ENCODE results near the gene RFWD3. TPM values are rescaled to one million over a fixed set of nuclear protein-coding genes. Genes with fewer than 3 reads are reported as not detected.

The RFWD3 gene
- total RNA-seq, 1 experiment from 2014 or later = 138 TPM

DNA sequence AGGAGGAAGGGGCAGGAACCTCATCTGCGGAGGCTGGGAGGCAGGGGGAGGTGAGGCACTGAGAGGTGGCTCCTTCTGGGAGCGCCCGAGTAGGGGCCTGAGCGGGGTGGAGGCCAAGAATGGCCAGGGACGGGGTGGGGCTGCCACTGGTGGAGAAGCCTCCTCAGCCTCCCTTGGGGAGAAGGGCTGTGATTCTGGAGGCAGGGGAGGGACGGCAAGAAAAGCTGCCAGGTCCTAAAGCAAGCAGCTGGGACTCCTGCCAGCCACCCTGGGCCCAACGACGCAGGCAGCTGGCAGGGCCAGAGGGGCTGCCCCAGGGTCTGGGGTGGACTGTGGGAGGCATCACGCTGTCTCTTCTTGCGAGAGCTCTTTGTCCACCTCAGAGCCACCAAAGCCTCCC is 46.6 kb upstream of the RFWD3 start:
- intact Hi-C loops (cut with micrococcal nuclease; ENCODE audit: unreplicated experiment) = no loop called here
- no peak for TF ChIP-seq EZH2 (IDR thresholded peaks at IDR 0.05; ENCODE audit: borderline replicate concordance, low read depth, low read length, poor library complexity, severe bottlenecking)
- TF ChIP-seq, protein P1, sequence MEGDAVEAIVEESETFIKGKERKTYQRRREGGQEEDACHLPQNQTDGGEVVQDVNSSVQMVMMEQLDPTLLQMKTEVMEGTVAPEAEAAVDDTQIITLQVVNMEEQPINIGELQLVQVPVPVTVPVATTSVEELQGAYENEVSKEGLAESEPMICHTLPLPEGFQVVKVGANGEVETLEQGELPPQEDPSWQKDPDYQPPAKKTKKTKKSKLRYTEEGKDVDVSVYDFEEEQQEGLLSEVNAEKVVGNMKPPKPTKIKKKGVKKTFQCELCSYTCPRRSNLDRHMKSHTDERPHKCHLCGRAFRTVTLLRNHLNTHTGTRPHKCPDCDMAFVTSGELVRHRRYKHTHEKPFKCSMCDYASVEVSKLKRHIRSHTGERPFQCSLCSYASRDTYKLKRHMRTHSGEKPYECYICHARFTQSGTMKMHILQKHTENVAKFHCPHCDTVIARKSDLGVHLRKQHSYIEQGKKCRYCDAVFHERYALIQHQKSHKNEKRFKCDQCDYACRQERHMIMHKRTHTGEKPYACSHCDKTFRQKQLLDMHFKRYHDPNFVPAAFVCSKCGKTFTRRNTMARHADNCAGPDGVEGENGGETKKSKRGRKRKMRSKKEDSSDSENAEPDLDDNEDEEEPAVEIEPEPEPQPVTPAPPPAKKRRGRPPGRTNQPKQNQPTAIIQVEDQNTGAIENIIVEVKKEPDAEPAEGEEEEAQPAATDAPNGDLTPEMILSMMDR (conservative IDR thresholded peaks at IDR 0.05; ENCODE audit: low read depth, low read length) = no peak
- Histone ChIP-seq H3K27ac (ENCODE audit: low read depth, low read length, poor library complexity, severe bottlenecking) (no peak overlapping the region), H3K36me3 (ENCODE audit: insufficient read depth, low read length, poor library complexity, severe bottlenecking) (no peaks in the 10 kb centered on the region), H3K9me3 (ENCODE audit: low read depth, low read length, poor library complexity, severe bottlenecking) (no peaks in the 10 kb centered on the region), H3K4me3 (ENCODE audit: low read depth, low read length, poor library complexity, severe bottlenecking) (no peak overlapping the region), H3K4me1 (ENCODE audit: insufficient read depth, low read length, poor library complexity, severe bottlenecking) (no peaks in the 10 kb centered on the region), H3K27me3 (replicated peaks; ENCODE audit: insufficient read depth, low read depth, low read length, poor library complexity) (no peaks in the 10 kb centered on the region)
- ChIA-PET POLR2A (ENCODE audit: low non-redundant PET) (no interaction called here), CTCF (no interaction called here)
- DNase-seq (ENCODE audit: low spot score) = no peak
- BruUV-seq (replicated peaks) = no TSS peak

DNA sequence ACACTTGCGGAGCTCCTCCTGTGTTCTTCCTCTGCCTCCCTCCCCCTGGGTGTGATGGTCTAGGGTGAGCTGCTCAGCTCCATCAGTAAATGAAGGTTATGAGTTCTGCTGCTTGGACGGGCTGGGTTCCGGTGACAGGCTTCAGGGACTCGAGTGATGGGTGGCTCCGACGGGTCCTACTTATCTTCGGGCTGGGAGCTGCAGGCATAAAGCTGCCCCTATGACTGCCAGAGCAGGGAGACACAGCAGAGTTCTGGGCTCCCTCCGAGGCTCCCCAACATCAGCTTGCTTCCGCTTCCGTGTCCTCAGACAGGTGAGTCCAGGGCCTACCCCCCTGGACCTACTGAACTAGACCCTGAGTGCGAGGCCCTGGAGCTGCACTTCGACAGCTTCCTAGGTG is 45.3 kb upstream of the RFWD3 start:
- no peak overlapping the region for H3K27ac ChIP-seq (ENCODE audit: low read depth, low read length, poor library complexity, severe bottlenecking)
- no peak for TF ChIP-seq EZH2 (IDR thresholded peaks at IDR 0.05; ENCODE audit: borderline replicate concordance, low read depth, low read length, poor library complexity, severe bottlenecking)
- TF ChIP-seq, protein P1 (conservative IDR thresholded peaks at IDR 0.05; ENCODE audit: low read depth, low read length) = no peak
- ChIA-PET POLR2A (ENCODE audit: low non-redundant PET) (no interaction called here), CTCF (interaction anchor here (0.5 to 0.9 kb wide), 4 partner anchors 147 to 806 kb away, joined by 3 to 5 read pairs (median 4); no protein-coding TSS in a partner anchor)
- intact Hi-C loops (cut with micrococcal nuclease; ENCODE audit: unreplicated experiment) = no loop called here
- H3K4me3 ChIP-seq (ENCODE audit: low read depth, low read length, poor library complexity, severe bottlenecking) = no peak overlapping the region
- H3K36me3 ChIP-seq (ENCODE audit: insufficient read depth, low read length, poor library complexity, severe bottlenecking) = no peaks in the 10 kb centered on the region
- no peaks in the 10 kb centered on the region for H3K4me1 ChIP-seq (ENCODE audit: insufficient read depth, low read length, poor library complexity, severe bottlenecking)
- no peak for DNase-seq (ENCODE audit: low spot score)
- H3K9me3 ChIP-seq (ENCODE audit: low read depth, low read length, poor library complexity, severe bottlenecking) = no peaks in the 10 kb centered on the region
- no TSS peak for BruUV-seq (replicated peaks)
- no peaks in the 10 kb centered on the region for H3K27me3 ChIP-seq (replicated peaks; ENCODE audit: insufficient read depth, low read depth, low read length, poor library complexity)

DNA sequence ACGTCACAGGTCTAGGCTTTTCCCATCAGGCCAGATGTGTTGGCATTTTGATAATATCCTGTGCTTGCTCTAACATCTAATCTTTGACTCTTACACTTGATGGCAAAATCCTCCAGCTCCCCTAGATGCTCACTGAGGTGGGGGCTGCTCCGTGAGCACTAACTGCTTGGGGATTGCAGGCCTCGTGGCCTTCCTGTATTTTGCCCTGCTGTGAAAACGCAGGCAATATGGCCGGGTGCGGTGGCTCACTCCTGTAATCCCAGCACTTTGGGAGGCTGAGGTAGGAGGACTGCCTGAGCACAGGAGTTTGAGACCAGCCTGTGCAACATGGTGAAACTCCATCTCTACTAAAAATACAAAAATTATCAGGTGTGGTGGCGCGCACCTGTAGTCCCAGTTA is 43.7 kb upstream of the RFWD3 start:
- Histone ChIP-seq H3K4me1 (ENCODE audit: insufficient read depth, low read length, poor library complexity, severe bottlenecking) (no peaks in the 10 kb centered on the region), H3K36me3 (ENCODE audit: insufficient read depth, low read length, poor library complexity, severe bottlenecking) (no peaks in the 10 kb centered on the region), H3K9me3 (ENCODE audit: low read depth, low read length, poor library complexity, severe bottlenecking) (no peaks in the 10 kb centered on the region), H3K27me3 (replicated peaks; ENCODE audit: insufficient read depth, low read depth, low read length, poor library complexity) (no peaks in the 10 kb centered on the region), H3K4me3 (ENCODE audit: low read depth, low read length, poor library complexity, severe bottlenecking) (no peak overlapping the region), H3K27ac (ENCODE audit: low read depth, low read length, poor library complexity, severe bottlenecking) (no peak overlapping the region)
- intact Hi-C loops (cut with micrococcal nuclease; ENCODE audit: unreplicated experiment) = no loop called here
- no peak for DNase-seq (ENCODE audit: low spot score)
- no TSS peak for BruUV-seq (replicated peaks)
- TF ChIP-seq, protein P1 (conservative IDR thresholded peaks at IDR 0.05; ENCODE audit: low read depth, low read length) = no peak
- TF ChIP-seq EZH2 (IDR thresholded peaks at IDR 0.05; ENCODE audit: borderline replicate concordance, low read depth, low read length, poor library complexity, severe bottlenecking) = no peak
- POLR2A ChIA-PET (ENCODE audit: low non-redundant PET) = interaction anchor here (0.5 kb wide), 1 partner anchor 113 kb away, joined by 3 read pairs; no protein-coding TSS in a partner anchor
- CTCF ChIA-PET = interaction anchor here (0.5 to 0.7 kb wide), 4 partner anchors 18 to 401 kb away, joined by 3 to 9 read pairs (median 3); partner anchors contain the start of gene RFWD3

Data from A673 (cell line).